SK-N-DZ (cell line): Measurements from ENCODE around the gene MMEL1.
"Not testable (repeated sequence)": the region's sequence is repeated elsewhere in the genome, so short reads cannot be mapped to it uniquely, and the experiment has no call there.

Experiments used
- DNase-seq: peaks from one replicate; pipeline ENCODE4 v3.0.0-alpha.2; 2015; ENCODE audit warnings: low spot score

Gene MMEL1

GRCh38 chr1:2575801-2576663 lies 56.8 kb downstream of the MMEL1 start:
- no peak for DNase-seq

- DNase-seq: no peak
Measured at GRCh38 chr1:2574350-2574749, 58.5 kb downstream of the MMEL1 start.

- no peak for DNase-seq
Measured at GRCh38 chr1:2573250-2573920, 59.4 kb downstream of the MMEL1 start.

- no peak for DNase-seq
Measured at GRCh38 chr1:2571348-2571747, 61.5 kb downstream of the MMEL1 start.

DNA sequence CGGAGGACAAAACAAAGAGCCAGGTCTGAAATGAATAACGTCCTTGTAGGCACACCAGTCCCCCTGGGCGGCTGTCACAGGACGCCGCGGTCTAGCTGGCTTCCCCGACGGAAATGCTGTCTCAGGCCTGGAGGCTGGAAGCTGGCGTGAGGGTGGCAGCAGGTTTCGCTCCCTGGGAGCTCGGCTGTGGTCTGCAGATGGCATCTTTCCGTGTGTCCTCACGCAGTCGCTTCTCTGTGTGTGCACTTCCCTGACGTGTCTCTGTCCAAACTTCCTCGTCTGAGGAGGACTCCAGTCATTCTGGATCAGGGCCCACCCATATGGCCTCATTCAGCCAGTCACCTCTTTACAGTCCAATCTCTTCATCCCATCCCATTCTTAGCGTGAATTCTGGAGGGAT lies 62.5 kb downstream of the MMEL1 start:
- no peak for DNase-seq

GRCh38 chr1:2569703-2570102 lies 63.1 kb downstream of the MMEL1 start:
- DNase-seq: not testable (repeated sequence)

- DNase-seq: no peak
Measured at GRCh38 chr1:2569060-2569459, 63.8 kb downstream of the MMEL1 start.

DNA sequence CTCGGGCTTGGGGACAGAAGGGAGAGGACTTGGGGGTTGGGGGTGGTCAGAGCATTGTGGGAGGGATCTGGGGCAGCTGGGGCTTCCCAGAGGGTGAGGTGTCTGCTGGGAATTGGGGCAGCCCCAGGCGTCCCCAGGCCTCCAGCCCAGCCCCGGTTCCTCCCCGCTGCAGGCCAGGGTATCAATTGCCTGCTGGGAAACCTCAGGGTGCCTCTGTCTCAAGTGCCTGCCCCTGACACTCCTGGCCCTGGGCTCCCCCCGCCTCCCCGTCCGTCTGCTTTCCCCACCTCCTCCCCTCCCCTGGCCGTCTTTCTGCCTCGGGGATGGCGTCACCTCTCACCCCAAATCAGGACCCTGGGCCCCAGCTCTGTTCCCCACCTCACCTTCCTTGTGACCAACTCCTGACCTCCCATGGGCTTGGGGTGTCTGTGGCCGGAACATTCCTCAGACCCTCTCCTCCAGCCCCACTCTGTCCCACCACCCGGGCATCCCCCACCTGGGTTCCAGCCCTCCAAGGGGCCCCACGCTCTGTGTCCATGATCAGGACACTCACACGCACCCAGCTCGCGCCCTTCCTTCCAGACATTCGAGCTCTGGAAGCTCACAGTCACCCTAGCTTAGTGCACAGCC lies 64.5 kb downstream of the MMEL1 start:
- DNase-seq: not testable (repeated sequence)

DNA sequence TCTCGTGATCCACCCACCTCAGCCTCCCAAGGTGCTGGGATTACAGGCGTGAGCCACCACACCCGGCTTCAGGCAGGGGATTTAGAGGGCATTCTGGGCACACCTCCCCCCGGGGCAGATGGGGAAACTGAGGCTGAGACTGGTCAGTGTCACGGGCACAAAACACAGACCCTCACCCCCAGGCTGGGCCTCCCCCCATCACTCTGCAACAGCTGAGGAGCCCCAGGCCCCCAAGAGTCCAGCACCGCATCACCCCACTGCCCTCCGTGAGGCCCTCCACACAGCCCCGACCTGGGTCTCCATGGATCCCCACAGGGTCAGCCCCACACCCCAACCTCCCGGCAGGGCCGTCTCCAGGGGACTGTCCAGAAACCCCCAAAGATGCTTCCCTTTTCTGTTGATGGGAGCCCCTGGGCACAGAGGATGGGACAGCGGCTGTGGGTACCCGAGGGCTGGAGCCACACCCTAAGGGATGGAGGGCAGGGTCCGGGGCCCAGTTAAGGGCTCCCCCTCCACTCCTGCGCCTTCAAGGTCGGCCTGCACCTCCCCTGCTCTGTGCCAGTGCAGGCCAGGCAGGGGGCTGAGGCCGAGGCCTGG lies 65.6 kb downstream of the MMEL1 start:
- no peak for DNase-seq

DNA sequence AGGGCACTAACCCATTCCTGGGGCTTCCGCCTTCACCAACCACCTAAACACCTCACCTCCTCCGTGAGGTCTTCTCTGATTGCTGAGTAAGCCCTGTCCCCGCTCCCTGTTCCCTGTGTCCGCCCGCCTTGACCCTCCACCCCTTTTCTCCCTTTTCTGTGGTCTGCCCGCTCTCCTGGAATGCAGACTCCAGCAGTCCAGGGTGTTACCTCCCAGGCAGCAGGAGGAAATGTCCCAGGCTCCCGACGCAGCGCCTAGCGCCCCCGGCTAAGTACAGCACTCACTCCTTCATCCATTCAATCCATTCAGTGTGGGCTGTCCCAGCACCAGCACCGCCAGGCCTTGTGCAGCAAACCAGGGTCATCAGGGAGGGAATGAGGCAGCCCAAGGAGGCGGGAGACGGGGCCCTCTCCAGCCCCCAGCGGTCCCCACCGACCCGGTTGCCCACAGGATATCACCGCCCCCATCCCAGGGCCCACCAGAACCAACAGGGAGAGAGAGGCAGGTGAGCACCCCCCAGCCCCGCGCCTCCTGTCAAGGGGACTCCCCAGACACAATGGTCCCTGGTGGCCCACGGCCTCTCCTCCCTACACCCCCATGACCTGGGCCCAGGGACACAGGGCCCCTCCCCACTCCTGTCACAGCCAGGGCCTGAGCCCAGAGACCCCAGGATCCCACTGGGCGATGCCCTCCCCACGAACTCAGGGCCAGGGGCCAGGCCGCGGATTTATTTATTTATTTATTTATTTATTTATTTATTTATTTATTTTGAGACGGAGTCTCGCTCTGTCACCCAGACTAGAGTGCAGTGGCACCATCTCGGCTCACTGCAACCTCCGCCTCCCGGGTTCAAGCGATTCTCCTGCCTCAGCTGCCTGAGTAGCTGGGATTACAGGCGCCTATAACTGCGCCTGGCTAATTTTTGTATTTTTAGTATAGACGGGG lies 66.4 kb downstream of the MMEL1 start:
- no peak for DNase-seq

DNA sequence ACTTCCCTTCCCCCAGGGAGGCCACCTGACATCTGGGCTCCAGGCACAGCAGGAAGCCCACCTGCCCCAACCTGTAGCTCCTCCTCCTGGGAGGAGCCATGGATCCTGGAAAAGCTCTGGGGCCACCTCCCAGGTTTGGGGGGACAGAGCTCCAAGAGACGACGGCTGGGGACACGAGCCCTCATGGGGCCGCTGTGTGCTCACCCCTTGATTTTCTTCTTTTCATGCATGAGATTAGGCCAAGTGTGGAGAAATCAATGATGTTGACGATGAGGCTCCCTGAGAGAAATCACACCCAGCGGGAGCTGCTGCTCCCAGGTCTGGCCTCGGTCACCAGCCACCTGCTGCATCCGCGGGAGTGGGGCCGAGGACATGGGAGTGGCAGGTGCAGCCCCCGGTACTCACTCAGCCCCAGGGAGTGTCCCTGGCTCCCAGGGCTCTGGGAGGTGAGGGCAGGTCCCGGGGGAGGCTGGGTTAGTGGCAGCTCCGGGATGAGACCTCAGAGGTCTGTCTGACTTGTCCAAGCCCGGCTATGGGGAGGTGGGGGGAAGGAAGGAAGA lies 67.9 kb downstream of the MMEL1 start:
- no peak for DNase-seq

- DNase-seq: no peak
Measured at GRCh38 chr1:2564006-2564814, 68.6 kb downstream of the MMEL1 start.

GRCh38 chr1:2563205-2563604 lies 69.6 kb downstream of the MMEL1 start:
- no peak for DNase-seq

DNA sequence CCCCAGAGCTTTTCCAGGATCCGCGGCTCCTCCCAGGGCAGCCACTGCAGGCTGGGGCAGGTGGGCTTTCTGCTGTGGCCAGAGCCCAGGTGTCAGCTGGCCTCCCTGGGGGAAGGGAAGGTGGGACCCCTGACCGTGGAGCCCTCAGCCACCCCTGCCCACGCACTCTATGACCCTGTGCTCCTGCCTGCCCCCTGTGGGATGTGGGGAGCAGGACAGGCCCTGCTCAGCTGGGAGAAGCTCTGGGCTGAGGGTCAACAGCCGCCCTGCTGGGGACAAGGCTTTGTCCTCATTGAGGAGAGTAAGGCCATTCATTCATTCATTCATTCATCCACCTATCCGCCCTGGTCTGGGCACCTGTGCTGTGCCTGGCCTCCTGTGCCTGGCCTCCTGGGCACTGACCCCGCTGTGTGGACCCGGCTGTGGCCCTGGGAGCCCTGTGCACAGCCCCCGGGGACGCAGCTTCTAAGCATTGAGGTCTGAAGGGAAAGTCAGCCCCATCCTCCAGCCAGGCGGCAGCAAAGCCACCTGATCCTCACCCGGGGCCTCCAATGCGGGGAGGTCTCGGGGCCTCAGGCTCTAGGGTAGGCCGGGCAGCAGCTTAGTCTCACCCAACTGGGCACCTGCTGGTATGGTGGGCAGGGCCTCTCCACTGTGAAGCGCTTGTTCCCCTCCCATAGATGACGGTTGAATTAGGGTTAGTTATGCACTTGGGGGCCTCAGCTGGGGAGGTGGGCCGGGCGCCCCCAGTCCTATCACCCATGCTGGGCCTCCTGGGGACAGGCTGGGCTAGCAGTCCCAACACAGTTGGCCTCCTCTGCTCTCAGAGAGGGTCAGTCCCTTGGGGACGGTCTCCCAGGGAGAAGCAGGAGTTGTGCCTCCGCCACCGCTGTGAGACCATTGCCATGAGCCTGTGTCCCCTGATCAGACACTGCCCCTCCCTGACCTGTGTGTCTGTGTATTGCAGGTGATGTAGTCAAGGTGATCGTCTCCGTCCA lies 70.6 kb downstream of the MMEL1 start:
- no peak for DNase-seq

DNA sequence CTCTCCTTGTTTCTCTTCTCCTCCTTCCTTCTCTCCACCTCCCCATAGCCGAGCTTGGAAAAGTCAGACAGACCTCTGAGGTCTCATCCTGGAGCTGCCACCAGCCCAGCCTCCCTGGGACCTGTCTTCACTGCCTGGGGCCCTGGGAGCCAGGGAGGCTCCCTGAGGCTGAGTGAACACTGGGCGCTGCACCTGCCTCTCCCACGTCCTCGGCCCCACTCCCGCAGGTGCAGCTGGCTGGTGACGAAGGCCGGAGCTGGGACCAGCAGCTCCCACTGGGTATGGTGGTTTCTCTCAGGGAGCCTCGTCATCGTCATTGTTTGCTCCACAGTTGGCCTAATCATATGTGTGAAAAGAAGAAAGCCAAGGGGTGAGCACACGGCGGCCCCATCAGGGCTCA lies 71.4 kb downstream of the MMEL1 start:
- no peak for DNase-seq

DNA sequence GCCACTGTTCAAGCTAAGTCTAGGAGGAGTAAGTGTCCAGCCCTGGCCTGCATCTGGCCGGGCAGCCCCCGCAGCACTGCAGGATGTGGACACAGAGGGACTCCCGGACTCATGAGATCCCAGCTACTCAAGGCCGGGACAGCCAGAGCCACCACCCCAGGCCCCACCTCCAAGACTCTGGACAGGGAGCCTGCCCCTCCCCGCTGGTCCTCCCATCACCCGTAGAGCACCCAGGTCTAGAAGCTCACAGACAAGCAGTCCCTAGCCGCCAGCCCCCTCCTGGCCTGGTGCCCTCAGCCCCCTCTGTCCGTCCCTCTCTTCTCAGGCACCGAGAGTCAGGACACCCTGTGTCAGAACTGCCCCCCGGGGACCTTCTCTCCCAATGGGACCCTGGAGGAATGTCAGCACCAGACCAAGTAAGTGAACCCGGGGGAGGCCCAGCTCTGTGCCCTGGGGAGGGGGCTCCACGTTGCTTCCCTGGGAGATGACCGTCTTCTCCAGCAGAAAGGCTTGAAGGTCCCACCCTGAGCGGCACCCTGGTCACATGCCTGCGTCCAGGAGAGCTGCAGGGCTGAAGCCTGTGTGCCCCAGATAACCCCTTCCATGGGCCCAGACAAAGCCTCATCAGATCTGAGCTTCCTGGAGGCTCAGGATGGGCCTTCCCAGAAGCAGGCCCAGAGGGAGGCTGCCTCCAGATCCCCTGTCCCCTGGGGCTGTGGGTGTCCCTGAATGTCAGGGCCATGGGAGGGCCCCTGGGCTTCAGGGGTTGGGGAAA lies 72.3 kb downstream of the MMEL1 start:
- DNase-seq: no peak

DNA sequence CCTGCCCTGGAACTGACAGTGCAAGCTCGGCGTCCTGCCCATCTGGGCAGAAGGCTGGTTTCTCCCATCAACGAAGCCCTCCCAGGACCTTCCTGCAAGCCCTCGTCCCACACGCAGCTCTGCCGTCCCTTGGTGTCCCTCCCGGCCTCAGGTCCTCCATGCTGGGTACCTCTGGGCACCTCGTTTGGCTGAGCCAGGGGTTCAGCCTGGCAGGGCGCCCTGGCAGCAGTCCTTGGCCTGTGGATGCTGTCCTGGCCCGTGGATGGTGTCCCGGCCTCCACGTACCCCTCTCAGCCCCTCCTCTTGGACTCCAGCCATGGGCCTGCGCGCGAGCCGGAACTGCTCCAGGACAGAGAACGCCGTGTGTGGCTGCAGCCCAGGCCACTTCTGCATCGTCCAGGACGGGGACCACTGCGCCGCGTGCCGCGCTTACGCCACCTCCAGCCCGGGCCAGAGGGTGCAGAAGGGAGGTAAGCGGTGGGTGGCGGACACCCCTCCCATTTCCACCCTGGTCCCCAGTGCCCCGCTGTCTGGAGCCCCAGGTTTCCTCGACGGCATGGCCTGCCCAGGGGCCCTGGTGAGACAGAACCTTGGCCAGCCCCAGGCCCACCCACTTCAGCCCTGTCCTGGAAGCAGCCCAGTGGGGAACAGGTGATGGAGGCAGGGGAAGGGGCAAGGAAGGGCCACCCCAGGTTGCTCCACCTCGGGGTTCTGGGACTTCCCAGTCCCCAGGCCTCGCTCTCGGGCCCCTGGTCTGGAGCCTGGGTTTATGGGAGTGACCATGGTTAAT lies 73.1 kb downstream of the MMEL1 start:
- DNase-seq: no peak
